Measurements from ENCODE around the gene SCRN1. TPM values are rescaled to one million over a fixed set of nuclear protein-coding genes. Genes with fewer than 3 reads are reported as not detected.
"Not testable (repeated sequence)": the region's sequence is repeated elsewhere in the genome, so short reads cannot be mapped to it uniquely, and the experiment has no call there.

Gene SCRN1
- total RNA-seq, 1 donor from 2014 or later = 61.9 TPM

DNA sequence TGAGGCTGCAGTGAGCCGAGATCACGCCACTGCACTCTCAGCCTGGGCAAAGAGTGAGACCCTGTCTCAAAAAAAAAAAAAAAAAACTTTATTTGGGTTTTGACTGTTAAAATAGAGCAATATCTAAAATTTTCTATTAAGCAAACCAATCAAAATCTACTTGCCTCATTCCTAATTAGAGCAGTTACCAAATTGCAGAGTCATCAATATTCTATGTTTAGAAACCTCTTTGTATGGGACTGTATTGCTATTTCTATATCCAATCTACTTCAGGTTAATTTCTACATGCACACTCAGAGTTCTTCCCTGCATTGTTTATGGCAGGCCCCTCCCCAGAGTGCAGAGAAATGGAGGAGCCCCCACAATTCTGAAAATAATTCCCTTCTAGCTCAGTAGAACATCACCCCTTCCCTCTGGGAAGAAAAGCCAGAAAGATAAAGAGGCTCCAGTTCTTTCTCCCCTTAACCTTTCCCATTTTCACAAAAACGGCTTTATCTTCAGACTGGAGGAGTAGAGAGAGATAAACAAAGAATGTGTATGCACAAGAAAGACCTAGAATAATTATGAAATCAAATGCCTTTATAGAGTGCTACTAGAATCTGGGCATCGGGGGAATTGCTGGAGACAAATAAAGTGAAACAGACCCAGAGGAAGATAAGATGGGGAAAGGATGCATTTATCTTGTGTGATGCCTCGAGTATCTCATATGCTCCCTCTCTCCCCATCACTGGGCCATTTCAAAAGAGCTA is 17.9 kb downstream of the SCRN1 start:
- TF ChIP-seq, protein P1, sequence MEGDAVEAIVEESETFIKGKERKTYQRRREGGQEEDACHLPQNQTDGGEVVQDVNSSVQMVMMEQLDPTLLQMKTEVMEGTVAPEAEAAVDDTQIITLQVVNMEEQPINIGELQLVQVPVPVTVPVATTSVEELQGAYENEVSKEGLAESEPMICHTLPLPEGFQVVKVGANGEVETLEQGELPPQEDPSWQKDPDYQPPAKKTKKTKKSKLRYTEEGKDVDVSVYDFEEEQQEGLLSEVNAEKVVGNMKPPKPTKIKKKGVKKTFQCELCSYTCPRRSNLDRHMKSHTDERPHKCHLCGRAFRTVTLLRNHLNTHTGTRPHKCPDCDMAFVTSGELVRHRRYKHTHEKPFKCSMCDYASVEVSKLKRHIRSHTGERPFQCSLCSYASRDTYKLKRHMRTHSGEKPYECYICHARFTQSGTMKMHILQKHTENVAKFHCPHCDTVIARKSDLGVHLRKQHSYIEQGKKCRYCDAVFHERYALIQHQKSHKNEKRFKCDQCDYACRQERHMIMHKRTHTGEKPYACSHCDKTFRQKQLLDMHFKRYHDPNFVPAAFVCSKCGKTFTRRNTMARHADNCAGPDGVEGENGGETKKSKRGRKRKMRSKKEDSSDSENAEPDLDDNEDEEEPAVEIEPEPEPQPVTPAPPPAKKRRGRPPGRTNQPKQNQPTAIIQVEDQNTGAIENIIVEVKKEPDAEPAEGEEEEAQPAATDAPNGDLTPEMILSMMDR (conservative IDR thresholded peaks at IDR 0.05; ENCODE audit: low read depth, low read length) = no peak
- DNase-seq (ENCODE audit: low read depth) = no peak
- no peak overlapping the region for H3K4me3 ChIP-seq (ENCODE audit: low read depth, low read length)

DNA sequence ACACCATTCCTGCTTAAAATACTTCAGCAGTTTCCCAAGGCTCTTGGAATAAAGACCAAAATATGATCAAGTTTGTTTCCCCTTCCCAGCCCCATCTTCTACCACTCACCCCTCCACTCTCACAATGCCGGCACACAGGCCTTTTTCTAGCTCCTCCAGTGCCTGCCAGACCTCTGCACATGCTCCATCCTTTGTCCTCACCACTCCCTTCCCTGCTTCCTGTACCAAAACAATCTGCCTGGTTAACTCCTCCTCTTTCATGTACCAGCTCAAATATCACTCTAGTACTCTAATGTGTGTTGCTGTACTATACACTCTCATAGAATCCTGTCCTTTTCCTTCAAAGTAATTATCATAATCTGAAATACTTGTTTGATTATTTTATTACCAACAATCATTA is 19.4 kb downstream of the SCRN1 start:
- TF ChIP-seq, protein P1 (conservative IDR thresholded peaks at IDR 0.05; ENCODE audit: low read depth, low read length) = no peak
- DNase-seq (ENCODE audit: low read depth) = no peak
- no peak overlapping the region for H3K4me3 ChIP-seq (ENCODE audit: low read depth, low read length)

DNA sequence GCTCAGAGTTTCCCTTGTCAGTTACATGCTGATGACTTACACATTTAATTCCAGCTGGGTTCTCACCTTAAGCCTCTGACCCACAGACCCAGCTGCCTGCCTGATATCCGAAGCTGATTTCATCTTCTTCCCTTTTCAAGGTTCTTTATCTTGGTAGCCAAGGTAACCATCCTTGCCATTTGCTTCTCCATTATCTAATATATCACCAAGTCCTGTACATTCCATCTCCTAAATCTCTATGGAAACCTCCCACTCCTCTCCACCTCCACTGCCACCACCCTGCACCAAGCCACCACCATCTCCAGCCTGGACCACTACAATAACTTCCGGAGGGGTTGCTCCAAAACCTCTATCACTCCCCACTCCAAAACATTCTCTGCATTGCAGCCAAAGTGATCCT is 19.9 kb downstream of the SCRN1 start:
- H3K4me3 ChIP-seq (ENCODE audit: low read depth, low read length) = no peak overlapping the region
- DNase-seq (ENCODE audit: low read depth) = no peak
- TF ChIP-seq, protein P1 (conservative IDR thresholded peaks at IDR 0.05; ENCODE audit: low read depth, low read length) = no peak

DNA sequence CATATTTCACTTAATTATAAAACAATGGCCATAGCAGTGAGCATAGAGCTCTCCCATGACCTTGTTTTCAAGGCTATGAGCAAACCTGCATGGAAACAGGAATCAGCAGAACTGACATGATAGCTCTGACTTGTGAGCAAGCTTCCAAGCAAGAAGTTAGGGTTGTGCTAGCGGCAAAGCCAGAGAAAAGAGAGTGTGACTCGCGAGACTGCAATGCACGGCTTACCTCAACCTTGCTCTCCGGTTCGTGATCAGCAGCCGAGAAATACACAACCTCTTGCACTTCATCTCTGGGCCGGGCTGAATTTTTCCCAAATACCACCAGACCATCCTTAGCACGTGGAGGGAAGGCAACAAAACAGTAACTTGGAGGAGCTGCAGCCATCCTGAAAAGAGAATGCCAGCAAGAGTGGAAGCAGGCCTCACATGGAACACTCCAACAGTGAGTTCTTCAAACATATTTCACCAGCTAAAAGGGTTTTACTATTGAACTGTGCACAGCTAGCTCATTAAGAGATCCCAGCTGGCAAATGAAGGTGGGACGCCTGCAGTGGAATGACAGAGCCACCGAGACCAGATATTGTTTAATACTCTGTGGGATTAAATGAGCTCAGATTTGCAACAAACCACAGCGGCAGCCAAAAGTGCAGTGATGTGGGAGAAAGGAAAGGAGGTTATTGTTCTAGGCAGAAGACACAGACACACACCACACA is 20.8 kb downstream of the SCRN1 start:
- TF ChIP-seq, protein P1 (conservative IDR thresholded peaks at IDR 0.05; ENCODE audit: low read depth, low read length) = no peak
- H3K4me3 ChIP-seq (ENCODE audit: low read depth, low read length) = no peak overlapping the region
- no peak for DNase-seq (ENCODE audit: low read depth)

DNA sequence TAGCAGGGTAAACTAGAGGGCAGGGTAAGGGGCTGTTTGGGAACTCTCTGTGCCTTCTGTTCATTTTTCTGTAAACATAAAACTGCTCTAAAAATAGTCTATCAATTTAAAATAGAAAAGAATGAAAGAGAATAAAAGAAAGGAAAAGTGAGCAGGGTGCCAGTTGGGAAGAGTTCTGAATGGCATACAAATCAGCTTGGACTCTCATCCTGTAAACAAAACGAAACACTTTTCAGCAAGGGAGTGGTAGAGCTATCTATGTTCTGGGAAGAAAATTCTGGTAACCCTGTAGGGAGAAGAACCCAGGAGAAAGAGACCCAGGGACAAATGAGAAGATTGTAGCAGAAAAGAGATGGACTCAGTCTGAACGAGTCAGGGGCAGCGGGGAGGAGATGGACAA is 24.6 kb downstream of the SCRN1 start:
- no peak overlapping the region for H3K4me3 ChIP-seq (ENCODE audit: low read depth, low read length)
- DNase-seq (ENCODE audit: low read depth) = no peak
- TF ChIP-seq, protein P1 (conservative IDR thresholded peaks at IDR 0.05; ENCODE audit: low read depth, low read length) = no peak

DNA sequence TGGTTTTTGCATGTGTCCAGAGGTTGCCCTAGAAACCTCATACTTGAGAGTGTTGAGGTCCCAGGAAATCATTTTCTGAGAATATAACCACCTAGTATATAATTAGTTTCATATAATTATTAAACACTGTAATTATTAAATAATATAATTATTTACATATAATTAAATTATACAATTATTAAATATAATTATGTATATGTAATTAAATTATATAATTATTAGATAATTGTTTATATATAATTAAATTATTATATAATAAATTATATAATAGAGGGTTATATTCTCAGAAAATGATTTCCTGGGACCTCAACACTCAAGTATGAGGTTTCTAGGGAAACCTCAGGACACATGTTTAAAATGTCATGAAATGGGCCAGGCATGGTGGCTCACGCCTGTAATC is 27.6 kb downstream of the SCRN1 start:
- TF ChIP-seq, protein P1 (conservative IDR thresholded peaks at IDR 0.05; ENCODE audit: low read depth, low read length) = no peak
- no peak for DNase-seq (ENCODE audit: low read depth)

DNA sequence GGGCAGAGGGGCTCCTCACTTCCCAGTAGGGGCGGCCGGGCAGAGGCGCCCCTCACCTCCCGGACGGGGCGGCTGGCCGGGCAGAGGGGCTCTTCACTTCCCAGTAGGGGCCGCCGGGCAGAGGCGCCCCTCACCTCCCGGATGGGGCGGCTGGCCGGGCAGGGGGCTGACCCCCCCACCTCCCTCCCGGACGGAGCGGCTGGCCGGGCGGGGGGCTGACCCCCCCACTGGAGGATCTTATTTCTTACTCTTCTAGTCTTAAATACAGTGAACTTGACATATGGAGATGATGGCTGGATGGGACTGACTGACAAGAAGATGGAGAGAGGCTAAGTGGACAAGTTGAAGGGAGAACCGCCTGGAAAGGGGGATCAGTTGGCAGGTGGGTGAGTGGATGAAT is 28.0 kb downstream of the SCRN1 start:
- not testable (repeated sequence) for DNase-seq (ENCODE audit: low read depth)

More for the DNA sequence above, 27.6 kb downstream of the SCRN1 start:
- H3K4me3 ChIP-seq (ENCODE audit: low read depth, low read length) = no peak overlapping the region

More for the DNA sequence above, 28.0 kb downstream of the SCRN1 start:
- not testable (repeated sequence) for H3K4me3 ChIP-seq (ENCODE audit: low read depth, low read length)

All from epithelial cell of proximal tubule (primary cell).